Fibroblast of pulmonary artery (primary cell): ENCODE results near the gene TSHZ1.

ENCODE experiments used
- DNase-seq: peaks from one replicate; pipeline ENCODE4 v3.0.0-alpha.2; 2010; ENCODE audit warnings: low read depth
- H3K4me3 ChIP-seq: replicated peaks from 2 replicates; pipeline ENCODE4 v1.5.1; 2011; ENCODE audit warnings: low read depth, mild to moderate bottlenecking, control low read depth, low read length, moderate library complexity
- TF ChIP-seq, protein P1 (sequence below): IDR thresholded peaks from 2 replicates; pipeline ENCODE4 v1.5.1; 2011; ENCODE audit warnings: mild to moderate bottlenecking, control low read depth, low read length, inconsistent platforms; ENCODE audit errors: missing control alignments

Gene TSHZ1

DNA sequence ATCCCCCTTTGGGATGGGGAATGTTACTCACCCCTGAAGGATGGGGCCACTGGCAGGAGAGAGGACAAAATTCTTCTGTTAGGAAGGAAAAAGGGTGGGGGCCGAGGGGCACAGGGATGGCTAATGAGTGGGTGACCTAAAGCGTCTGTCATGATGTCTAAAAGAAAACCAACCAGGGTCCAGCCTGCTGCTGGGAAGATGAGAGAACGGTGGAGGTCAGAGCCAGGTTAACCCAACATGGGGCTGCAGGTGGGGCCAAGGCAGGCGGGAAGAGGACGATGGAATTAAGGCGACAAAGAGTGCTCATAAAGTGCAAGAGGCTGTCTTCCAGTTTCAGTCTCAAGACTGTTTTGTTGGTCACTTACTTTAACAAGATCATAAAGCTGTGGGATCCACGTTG, 126.8 kb downstream of the TSHZ1 start:
- H3K4me3 ChIP-seq, result no peak overlapping the region
- DNase-seq, result no peak
- TF ChIP-seq, protein P1, sequence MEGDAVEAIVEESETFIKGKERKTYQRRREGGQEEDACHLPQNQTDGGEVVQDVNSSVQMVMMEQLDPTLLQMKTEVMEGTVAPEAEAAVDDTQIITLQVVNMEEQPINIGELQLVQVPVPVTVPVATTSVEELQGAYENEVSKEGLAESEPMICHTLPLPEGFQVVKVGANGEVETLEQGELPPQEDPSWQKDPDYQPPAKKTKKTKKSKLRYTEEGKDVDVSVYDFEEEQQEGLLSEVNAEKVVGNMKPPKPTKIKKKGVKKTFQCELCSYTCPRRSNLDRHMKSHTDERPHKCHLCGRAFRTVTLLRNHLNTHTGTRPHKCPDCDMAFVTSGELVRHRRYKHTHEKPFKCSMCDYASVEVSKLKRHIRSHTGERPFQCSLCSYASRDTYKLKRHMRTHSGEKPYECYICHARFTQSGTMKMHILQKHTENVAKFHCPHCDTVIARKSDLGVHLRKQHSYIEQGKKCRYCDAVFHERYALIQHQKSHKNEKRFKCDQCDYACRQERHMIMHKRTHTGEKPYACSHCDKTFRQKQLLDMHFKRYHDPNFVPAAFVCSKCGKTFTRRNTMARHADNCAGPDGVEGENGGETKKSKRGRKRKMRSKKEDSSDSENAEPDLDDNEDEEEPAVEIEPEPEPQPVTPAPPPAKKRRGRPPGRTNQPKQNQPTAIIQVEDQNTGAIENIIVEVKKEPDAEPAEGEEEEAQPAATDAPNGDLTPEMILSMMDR, result no peak

GRCh38 chr18:75338631-75339030, 128.0 kb downstream of the TSHZ1 start:
- H3K4me3 ChIP-seq, result no peak overlapping the region
- TF ChIP-seq, protein P1, result no peak
- DNase-seq, result no peak
